ENCODE measurements around the gene P2RX7. TPM values are rescaled to one million over a fixed set of nuclear protein-coding genes. Genes with fewer than 3 reads are reported as not detected.

Gene P2RX7
- total and polyA plus RNA-seq, 9 of the 15 experiments (the other 6 are each of a cell fraction or from before 2014, with no cell fraction given), result 0.04 to 0.65 (median 0.30) TPM

GRCh38 chr12:121189619-121190155, 57.0 kb downstream of the P2RX7 start (continued):
- TF ChIP-seq MYNN (IDR thresholded peaks at IDR 0.05), result peak; percentile 57; the same call in 1 of the 2 replicates
- no peak for TF ChIP-seq MYNN (CRISPR knock-in tag; IDR thresholded peaks at IDR 0.05)
- TF ChIP-seq HNRNPH1 (optimal IDR thresholded peaks at IDR 0.05; ENCODE audit: low read depth, low read length), result no peak
- no peak for TF ChIP-seq ZNF217 (CRISPR knock-in tag; IDR thresholded peaks at IDR 0.05)
- TF ChIP-seq, protein P1, sequence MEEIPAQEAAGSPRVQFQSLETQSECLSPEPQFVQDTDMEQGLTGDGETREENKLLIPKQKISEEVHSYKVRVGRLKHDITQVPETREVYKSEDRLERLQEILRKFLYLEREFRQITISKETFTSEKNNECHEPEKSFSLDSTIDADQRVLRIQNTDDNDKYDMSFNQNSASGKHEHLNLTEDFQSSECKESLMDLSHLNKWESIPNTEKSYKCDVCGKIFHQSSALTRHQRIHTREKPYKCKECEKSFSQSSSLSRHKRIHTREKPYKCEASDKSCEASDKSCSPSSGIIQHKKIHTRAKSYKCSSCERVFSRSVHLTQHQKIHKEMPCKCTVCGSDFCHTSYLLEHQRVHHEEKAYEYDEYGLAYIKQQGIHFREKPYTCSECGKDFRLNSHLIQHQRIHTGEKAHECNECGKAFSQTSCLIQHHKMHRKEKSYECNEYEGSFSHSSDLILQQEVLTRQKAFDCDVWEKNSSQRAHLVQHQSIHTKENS (CRISPR knock-in tag; IDR thresholded peaks at IDR 0.05), result no peak
- TF ChIP-seq, protein P2, sequence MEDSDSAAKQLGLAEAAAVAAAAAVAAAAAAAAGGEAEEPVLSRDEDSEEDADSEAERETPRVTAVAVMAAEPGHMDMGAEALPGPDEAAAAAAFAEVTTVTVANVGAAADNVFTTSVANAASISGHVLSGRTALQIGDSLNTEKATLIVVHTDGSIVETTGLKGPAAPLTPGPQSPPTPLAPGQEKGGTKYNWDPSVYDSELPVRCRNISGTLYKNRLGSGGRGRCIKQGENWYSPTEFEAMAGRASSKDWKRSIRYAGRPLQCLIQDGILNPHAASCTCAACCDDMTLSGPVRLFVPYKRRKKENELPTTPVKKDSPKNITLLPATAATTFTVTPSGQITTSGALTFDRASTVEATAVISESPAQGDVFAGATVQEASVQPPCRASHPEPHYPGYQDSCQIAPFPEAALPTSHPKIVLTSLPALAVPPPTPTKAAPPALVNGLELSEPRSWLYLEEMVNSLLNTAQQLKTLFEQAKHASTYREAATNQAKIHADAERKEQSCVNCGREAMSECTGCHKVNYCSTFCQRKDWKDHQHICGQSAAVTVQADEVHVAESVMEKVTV (CRISPR knock-in tag; IDR thresholded peaks at IDR 0.05), result no peak
- TF ChIP-seq CTBP1 (IDR thresholded peaks at IDR 0.05; ENCODE audit: borderline replicate concordance), result peak; percentile 49; the same call in 1 of the 2 replicates
- TF ChIP-seq, protein P3, sequence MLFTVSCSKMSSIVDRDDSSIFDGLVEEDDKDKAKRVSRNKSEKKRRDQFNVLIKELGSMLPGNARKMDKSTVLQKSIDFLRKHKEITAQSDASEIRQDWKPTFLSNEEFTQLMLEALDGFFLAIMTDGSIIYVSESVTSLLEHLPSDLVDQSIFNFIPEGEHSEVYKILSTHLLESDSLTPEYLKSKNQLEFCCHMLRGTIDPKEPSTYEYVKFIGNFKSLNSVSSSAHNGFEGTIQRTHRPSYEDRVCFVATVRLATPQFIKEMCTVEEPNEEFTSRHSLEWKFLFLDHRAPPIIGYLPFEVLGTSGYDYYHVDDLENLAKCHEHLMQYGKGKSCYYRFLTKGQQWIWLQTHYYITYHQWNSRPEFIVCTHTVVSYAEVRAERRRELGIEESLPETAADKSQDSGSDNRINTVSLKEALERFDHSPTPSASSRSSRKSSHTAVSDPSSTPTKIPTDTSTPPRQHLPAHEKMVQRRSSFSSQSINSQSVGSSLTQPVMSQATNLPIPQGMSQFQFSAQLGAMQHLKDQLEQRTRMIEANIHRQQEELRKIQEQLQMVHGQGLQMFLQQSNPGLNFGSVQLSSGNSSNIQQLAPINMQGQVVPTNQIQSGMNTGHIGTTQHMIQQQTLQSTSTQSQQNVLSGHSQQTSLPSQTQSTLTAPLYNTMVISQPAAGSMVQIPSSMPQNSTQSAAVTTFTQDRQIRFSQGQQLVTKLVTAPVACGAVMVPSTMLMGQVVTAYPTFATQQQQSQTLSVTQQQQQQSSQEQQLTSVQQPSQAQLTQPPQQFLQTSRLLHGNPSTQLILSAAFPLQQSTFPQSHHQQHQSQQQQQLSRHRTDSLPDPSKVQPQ (CRISPR knock-in tag; IDR thresholded peaks at IDR 0.05; ENCODE audit: borderline replicate concordance), result no peak
- TF ChIP-seq CBX5 (IDR thresholded peaks at IDR 0.05; ENCODE audit: borderline replicate concordance, low read depth), result no peak
- TF ChIP-seq, protein P4, sequence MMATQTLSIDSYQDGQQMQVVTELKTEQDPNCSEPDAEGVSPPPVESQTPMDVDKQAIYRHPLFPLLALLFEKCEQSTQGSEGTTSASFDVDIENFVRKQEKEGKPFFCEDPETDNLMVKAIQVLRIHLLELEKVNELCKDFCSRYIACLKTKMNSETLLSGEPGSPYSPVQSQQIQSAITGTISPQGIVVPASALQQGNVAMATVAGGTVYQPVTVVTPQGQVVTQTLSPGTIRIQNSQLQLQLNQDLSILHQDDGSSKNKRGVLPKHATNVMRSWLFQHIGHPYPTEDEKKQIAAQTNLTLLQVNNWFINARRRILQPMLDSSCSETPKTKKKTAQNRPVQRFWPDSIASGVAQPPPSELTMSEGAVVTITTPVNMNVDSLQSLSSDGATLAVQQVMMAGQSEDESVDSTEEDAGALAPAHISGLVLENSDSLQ (IDR thresholded peaks at IDR 0.05), result no peak
- TF ChIP-seq ZBTB1 (CRISPR knock-in tag; IDR thresholded peaks at IDR 0.05; ENCODE audit: borderline replicate concordance, low read depth), result no peak
- no peak for TF ChIP-seq BRD4 (IDR thresholded peaks at IDR 0.05)
- TF ChIP-seq RHOXF2B (CRISPR knock-in tag; conservative IDR thresholded peaks at IDR 0.05), result no peak
- no peak for TF ChIP-seq ZNF140 (CRISPR knock-in tag; IDR thresholded peaks at IDR 0.05)
